Karpas-422 (cell line): ENCODE measurements around the gene LBP. TPM values are rescaled to one million over a fixed set of nuclear protein-coding genes. Genes with fewer than 3 reads are reported as not detected.
"Not testable (repeated sequence)": the region's sequence is repeated elsewhere in the genome, so short reads cannot be mapped to it uniquely, and the experiment has no call there.

Experiments used
- DNase-seq: peaks from one replicate; pipeline ENCODE4 v3.0.0-alpha.2; 2015
- H2AFZ ChIP-seq: fragments of 200-600 bp; sonication (generic); 2 replicates; pipeline ENCODE4 v1.6.1; 2014; ENCODE audit warnings: antibody characterized with exemption, low read length, mixed read lengths
- H3K27ac ChIP-seq: fragments of 200-600 bp; sonication (generic); 2 replicates; pipeline ENCODE4 v1.5.1; 2014; ENCODE audit warnings: mild to moderate bottlenecking, low read length, moderate library complexity
- H3K27me3 ChIP-seq: fragments of 200-600 bp; sonication (generic); 2 replicates; pipeline ENCODE4 v1.6.1; 2014; ENCODE audit warnings: low read length, mixed read lengths
- H3K36me3 ChIP-seq: fragments of 200-600 bp; sonication (generic); 2 replicates; pipeline ENCODE4 v1.6.1; 2014; ENCODE audit warnings: low read length, mixed read lengths; ENCODE audit not compliant: insufficient read depth
- H3K4me1 ChIP-seq: fragments of 200-600 bp; sonication (generic); 2 replicates; pipeline ENCODE4 v1.6.1; 2014; ENCODE audit warnings: mild to moderate bottlenecking, low read length, mixed read lengths
- H3K4me2 ChIP-seq: fragments of 200-600 bp; sonication (generic); 2 replicates; pipeline ENCODE4 v1.6.1; 2014; ENCODE audit warnings: low read length, low read depth, mild to moderate bottlenecking; ENCODE audit not compliant: poor library complexity, severe bottlenecking
- H3K4me3 ChIP-seq: fragments of 200-600 bp; sonication (generic); 2 replicates; pipeline ENCODE4 v1.5.1; 2014; ENCODE audit warnings: mild to moderate bottlenecking, antibody characterized with exemption, low read length, mixed read lengths
- H3K79me2 ChIP-seq: fragments of 200-600 bp; sonication (generic); 2 replicates; pipeline ENCODE4 v1.6.1; 2014; ENCODE audit warnings: mild to moderate bottlenecking, low read length, mixed read lengths
- H3K9ac ChIP-seq: fragments of 200-600 bp; sonication (generic); 2 replicates; pipeline ENCODE4 v1.6.0; 2014; ENCODE audit warnings: low read length
- H3K9me2 ChIP-seq: fragments of 200-600 bp; sonication (generic), shearing (Covaris generic); replicated peaks from 2 replicates; pipeline ENCODE4 v1.6.0; 2014; ENCODE audit warnings: mild to moderate bottlenecking, low read length, moderate library complexity; ENCODE audit not compliant: insufficient read depth
- H3K9me3 ChIP-seq: fragments of 300-700, 200-600 bp; sonication (generic); 2 replicates; pipeline ENCODE4 v1.6.1; 2014; ENCODE audit warnings: low read length, mixed read lengths
- H4K20me1 ChIP-seq: fragments of 200-600 bp; sonication (generic); 2 replicates; pipeline ENCODE4 v1.6.1; 2014; ENCODE audit warnings: mild to moderate bottlenecking, antibody characterized with exemption, low read length, low read depth; ENCODE audit not compliant: insufficient read depth
- total RNA-seq: library from RNA; depleted of rRNA; stranded (reverse); fragments of >200 nt; shearing (Covaris generic); gene quantifications from 2 replicates; pipeline ENCODE4 v1.2.3, GENCODE V29; 2014; ENCODE audit warnings: low replicate concordance

Gene LBP
- total RNA-seq, 1 experiment from 2014 or later: not detected

- no peak overlapping the region for H3K9ac ChIP-seq
- DNase-seq: no peak
- H3K27ac ChIP-seq: no peak overlapping the region
- no peak overlapping the region for H3K4me2 ChIP-seq
- H3K27me3 ChIP-seq: no peaks in the 10 kb centered on the region
- H3K36me3 ChIP-seq: no peaks in the 10 kb centered on the region
- H3K9me2 ChIP-seq: no peaks in the 10 kb centered on the region
- peaks cover 4% of the 10 kb centered on the region for H3K4me1 ChIP-seq
- no peaks in the 10 kb centered on the region for H4K20me1 ChIP-seq
- no peak overlapping the region for H3K4me3 ChIP-seq
- no peak overlapping the region for H2AFZ ChIP-seq
- H3K79me2 ChIP-seq: no peaks in the 10 kb centered on the region
- H3K9me3 ChIP-seq: no peaks in the 10 kb centered on the region
Measured at GRCh38 chr20:38402089-38402488, 55.8 kb downstream of the LBP start.

DNA sequence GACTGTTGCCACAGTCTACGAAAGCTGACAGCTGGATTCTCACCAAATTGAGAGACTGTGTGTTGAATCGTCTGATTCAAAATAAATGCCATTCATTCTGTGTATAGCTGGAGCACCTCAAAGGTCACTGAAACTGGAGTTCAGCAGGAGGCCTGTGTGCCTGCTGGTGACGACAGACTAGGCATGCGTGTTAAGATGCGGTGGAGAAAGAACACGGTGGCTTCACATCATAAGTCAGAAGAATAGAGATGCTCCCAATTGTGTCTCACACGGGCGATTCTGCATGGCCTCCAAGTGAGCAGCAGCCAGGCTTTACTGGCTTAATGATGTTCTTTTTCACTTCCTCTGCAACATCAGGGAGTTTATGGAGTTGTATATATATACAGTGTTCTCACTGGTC is 56.5 kb downstream of the LBP start:
- no peak overlapping the region for H3K4me3 ChIP-seq
- no peaks in the 10 kb centered on the region for H3K4me1 ChIP-seq
- no peak overlapping the region for H3K4me2 ChIP-seq
- H2AFZ ChIP-seq: no peak overlapping the region
- no peaks in the 10 kb centered on the region for H3K79me2 ChIP-seq
- no peaks in the 10 kb centered on the region for H3K36me3 ChIP-seq
- H3K27me3 ChIP-seq: no peaks in the 10 kb centered on the region
- H3K9me3 ChIP-seq: no peaks in the 10 kb centered on the region
- no peak for DNase-seq
- H4K20me1 ChIP-seq: no peaks in the 10 kb centered on the region
- no peak overlapping the region for H3K9ac ChIP-seq
- H3K27ac ChIP-seq: no peak overlapping the region
- H3K9me2 ChIP-seq: no peaks in the 10 kb centered on the region

GRCh38 chr20:38404016-38404415 is 57.7 kb downstream of the LBP start:
- Histone ChIP-seq H3K9me3 (no peaks in the 10 kb centered on the region), H3K79me2 (no peaks in the 10 kb centered on the region), H3K4me2 (no peak overlapping the region), H3K27ac (no peak overlapping the region), H4K20me1 (no peaks in the 10 kb centered on the region), H3K4me3 (no peak overlapping the region), H3K4me1 (no peaks in the 10 kb centered on the region), H2AFZ (no peak overlapping the region), H3K9me2 (no peaks in the 10 kb centered on the region), H3K27me3 (no peaks in the 10 kb centered on the region), H3K9ac (no peak overlapping the region), H3K36me3 (0 out of 2 replicates have a peak, but pooled peaks cover 3% of the 10 kb centered on the region)
- no peak for DNase-seq

DNA sequence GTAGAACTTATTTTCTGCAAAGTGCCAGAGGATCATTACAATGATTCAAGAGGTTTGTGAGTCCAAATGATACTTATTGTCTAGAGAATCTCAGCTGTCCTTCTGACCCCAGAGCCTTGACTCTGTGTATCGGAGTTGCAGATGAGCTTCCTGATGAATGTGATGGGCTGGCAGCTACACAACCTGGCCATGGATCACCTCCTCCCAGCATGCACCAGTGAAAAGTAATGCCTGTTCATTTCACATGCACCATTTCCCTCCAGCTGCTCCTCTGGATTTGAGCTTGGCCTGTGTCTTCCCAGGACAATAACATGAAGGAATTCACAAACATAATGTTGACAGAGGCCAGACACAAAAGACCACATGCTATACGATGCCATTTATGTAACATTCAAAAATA is 58.9 kb downstream of the LBP start:
- H3K36me3 ChIP-seq: peaks cover 8% of the 10 kb centered on the region; the same call in 1 of the 2 replicates
- no peak for DNase-seq

DNA sequence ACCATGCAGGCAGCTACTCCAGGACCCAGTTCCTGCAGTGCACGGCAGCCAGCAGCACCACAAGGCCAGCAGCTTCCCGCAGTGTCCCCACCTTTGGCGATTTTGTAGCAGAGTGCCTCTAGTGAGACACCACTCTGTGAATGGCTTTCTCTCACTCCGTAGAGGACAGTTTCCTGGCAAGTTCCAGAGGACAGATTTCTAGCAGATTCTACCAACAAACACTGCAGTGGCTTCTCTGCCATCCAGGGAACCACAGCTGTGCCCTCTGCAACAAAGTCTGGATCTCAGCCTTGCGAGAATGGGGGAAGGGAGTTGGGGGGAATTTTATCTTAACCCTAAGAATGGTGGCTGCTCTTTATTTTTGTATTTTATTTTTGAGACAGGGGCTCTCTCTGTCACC is 60.2 kb downstream of the LBP start:
- Histone ChIP-seq H3K36me3 (peaks cover 11% of the 10 kb centered on the region; the same call in 1 of the 2 replicates), H4K20me1 (no peaks in the 10 kb centered on the region), H3K9me3 (no peaks in the 10 kb centered on the region), H3K27ac (no peak overlapping the region), H3K27me3 (no peaks in the 10 kb centered on the region), H3K9me2 (no peaks in the 10 kb centered on the region), H3K4me1 (no peaks in the 10 kb centered on the region), H3K4me3 (no peak overlapping the region), H2AFZ (no peak overlapping the region), H3K9ac (no peak overlapping the region), H3K79me2 (no peaks in the 10 kb centered on the region), H3K4me2 (no peak overlapping the region)
- DNase-seq: no peak

More for the DNA sequence above, 58.9 kb downstream of the LBP start:
- H3K9me3 ChIP-seq: no peaks in the 10 kb centered on the region
- H3K27ac ChIP-seq: no peak overlapping the region
- H3K4me3 ChIP-seq: no peak overlapping the region
- H3K9ac ChIP-seq: no peak overlapping the region
- H3K79me2 ChIP-seq: no peaks in the 10 kb centered on the region
- no peaks in the 10 kb centered on the region for H3K27me3 ChIP-seq
- no peak overlapping the region for H2AFZ ChIP-seq
- H3K4me1 ChIP-seq: no peaks in the 10 kb centered on the region
- no peaks in the 10 kb centered on the region for H4K20me1 ChIP-seq
- H3K4me2 ChIP-seq: no peak overlapping the region
- H3K9me2 ChIP-seq: no peaks in the 10 kb centered on the region

DNA sequence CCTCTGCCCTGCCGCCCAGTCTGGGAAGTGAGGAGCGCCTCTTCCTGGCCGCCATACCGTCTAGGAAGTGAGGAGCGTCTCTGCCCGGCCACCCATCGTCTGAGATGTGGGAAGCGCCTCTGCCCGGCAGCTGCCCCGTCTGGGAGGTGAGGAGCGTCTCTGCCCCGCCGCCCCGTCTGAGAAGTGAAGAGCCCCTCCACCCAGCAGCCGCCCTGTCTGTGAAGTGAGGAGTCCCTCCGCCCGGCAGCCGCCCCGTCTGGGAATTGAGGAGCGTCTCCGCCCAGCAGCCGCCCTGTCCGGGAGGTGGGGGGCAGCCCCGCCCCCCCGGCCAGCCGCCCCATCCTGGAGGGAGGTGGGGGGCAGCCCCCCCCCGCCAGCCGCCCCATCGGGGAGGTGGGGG is 61.0 kb downstream of the LBP start:
- no peaks in the 10 kb centered on the region for H4K20me1 ChIP-seq
- no peak overlapping the region for H2AFZ ChIP-seq
- H3K9ac ChIP-seq: no peak overlapping the region
- H3K9me2 ChIP-seq: no peaks in the 10 kb centered on the region
- peaks cover 18% of the 10 kb centered on the region for H3K36me3 ChIP-seq
- no peak overlapping the region for H3K4me3 ChIP-seq
- no peaks in the 10 kb centered on the region for H3K27me3 ChIP-seq
- H3K79me2 ChIP-seq: no peaks in the 10 kb centered on the region
- DNase-seq: no peak
- H3K4me2 ChIP-seq: no peak overlapping the region
- H3K27ac ChIP-seq: no peak overlapping the region
- no peaks in the 10 kb centered on the region for H3K4me1 ChIP-seq
- no peaks in the 10 kb centered on the region for H3K9me3 ChIP-seq

GRCh38 chr20:38407822-38408221 is 61.5 kb downstream of the LBP start:
- H3K9me2 ChIP-seq, H3K4me3 ChIP-seq, H3K4me1 ChIP-seq, DNase-seq, H3K27me3 ChIP-seq, H3K79me2 ChIP-seq, H2AFZ ChIP-seq, H3K9me3 ChIP-seq, H3K4me2 ChIP-seq, H3K9ac ChIP-seq, H4K20me1 ChIP-seq, H3K27ac ChIP-seq: not testable (repeated sequence)
- peaks cover 18% of the 10 kb centered on the region for H3K36me3 ChIP-seq

DNA sequence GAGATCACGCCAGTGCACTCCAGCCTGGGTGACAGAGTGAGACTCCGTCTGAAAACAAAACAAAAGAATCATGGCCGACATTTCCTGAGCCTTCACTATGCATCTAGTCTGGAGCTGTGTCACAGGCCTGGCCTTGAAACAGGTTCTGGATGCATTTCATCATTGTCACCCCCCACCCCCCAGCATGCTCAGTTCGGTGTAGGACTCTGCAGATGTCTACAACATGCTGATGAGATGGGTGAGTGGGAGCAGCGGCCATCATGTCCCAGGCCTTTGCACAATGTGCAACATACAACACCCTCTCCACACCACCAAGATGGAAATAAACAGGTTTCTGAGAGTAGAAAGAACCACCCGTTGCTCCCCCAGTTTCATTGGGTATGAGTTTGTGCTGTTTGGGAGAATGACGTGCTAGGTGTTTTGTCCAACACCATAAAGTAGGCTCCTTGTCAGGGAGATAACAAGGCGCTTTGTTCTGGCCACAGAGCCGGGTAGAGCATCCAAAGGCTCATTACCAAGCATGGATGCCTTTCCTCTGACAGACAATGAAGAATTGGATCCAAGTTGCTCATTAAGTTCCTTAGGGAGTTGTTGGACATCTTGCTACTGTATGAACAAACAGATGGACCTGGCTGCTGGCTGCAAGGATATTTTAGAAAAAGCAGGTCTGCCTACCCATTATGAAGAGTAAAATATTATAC is 66.7 kb downstream of the LBP start:
- Histone ChIP-seq H3K9ac (no peak overlapping the region), H3K9me2 (no peaks in the 10 kb centered on the region), H3K4me1 (no peaks in the 10 kb centered on the region), H4K20me1 (no peaks in the 10 kb centered on the region), H3K9me3 (no peaks in the 10 kb centered on the region), H3K4me3 (no peak overlapping the region), H3K27ac (no peak overlapping the region), H3K27me3 (no peaks in the 10 kb centered on the region), H3K4me2 (no peak overlapping the region), H3K36me3 (peaks cover 54% of the 10 kb centered on the region), H3K79me2 (no peaks in the 10 kb centered on the region), H2AFZ (no peak overlapping the region)
- no peak for DNase-seq
